ENCODE results near the gene TRDMT1.
A peak's percentile ranks its signal among the peaks of the same experiment; 100 is the strongest.

The TRDMT1 gene

DNA sequence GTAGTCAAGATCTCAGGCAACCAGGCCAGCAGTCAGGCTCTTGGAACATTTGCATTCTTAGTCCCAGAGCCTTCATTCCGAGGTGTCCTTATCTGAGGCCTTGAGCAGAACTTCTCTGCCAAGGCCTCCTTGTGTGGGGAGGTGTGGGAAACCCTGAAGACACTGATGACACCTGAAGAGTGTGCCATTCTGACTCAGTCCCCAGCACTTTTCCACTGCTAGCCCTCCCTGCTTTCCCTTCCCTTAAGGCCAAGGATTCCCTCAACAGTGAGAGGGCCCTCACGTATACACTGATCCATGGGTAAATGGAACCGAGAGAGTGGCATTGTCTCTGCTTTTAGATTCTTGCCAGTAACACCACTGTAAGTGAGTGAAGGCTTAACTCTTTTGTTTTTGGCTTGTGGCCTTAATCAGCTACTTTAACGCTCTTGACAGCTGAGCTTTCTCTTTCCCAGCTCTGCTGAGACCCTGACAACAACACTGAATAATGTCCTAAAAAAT lies 30.3 kb downstream of the TRDMT1 start:
- no peak for DNase-seq

DNA sequence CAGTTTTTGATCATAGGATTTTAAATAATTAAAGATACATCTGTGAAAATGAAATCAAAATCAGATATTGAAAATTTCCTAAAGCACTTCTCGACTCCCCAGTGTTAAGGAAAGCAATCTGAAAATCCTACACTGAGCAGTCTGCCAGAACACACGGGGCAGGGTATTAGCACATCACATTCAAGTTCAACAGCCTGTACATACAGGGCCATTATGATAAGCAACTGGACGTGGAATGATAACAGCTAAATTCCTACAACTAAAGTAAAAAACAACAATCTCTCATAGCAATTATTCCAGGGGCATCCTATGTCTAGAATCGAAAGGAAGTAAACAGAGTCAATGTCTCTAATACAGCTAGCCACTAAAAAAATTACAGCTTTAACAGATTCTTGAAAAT lies 31.7 kb downstream of the TRDMT1 start:
- no peak for DNase-seq

DNA sequence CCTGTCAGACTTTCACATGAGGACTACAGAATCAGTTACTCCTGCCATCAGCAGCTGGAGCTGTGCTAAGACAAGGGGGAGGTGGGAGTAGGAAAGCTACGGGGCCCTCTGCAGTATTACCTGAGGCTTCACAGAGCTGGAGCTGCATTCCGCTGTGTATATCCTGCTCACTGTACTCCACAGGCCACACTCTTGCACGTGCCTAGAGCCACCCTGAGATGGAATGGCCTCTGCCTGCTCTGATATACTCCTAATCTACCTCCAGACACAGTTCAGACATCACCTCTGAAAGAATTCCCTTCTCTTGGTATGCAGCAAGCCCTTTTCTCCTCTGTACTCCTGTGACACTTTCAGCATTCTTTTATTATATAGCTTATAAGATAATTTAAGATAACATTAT lies 34.8 kb downstream of the TRDMT1 start:
- DNase-seq = no peak

DNA sequence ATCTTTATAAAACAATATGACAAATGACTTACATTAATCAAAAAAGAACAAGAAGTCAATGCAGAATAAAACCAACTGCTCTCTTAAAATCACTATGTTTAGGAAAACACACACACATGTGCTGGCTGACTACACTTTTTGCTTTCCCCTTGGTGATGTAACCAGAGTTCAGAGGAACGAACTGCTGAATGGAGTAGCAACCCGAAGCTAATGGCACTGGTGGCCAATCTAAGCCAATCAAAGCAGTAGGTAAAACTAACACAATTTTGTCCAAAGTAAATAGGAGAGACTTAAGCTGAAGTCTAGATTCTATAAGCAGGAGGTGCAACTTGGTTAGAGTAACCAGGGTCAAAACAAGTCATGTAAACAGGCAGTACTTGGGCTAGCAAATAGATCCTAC lies 38.6 kb downstream of the TRDMT1 start:
- DNase-seq = no peak

DNA sequence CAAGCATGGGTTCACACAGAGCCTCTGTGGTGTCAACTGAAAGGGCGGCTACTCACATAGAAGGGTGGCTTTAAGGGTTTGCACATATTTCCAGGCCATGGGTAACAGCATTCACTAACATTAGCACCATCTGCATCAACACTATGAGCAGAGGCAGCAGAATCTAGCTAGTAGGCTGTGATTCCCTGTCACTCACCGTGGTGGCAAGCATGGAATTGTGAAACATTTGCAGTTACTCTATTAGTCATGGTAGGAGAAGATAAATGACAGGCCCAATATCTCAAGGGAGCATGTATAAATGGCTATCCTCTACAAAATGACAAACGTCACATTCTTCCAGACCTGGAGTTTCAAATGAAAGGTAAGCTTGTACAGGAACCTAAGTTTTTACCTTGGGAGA lies 39.7 kb downstream of the TRDMT1 start:
- no peak for DNase-seq

DNA sequence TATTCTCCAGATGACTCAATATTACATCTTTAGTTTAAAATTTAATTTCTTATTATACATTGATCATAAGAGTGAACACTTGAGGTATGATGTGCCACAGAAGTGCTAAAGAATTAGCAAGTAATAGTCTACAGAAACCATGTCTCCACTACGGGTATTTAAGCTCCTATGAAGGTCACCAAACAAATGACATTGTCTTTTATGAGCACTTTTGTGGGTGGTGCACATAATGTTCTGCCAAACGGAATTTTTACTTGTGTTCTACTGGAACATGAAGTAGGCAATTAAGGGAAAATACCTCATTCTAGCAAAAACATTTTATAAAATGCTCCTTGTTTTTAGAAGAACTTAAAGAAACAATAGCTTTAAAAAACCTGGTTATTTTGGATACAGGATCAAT lies 44.4 kb downstream of the TRDMT1 start:
- no peak for DNase-seq

DNA sequence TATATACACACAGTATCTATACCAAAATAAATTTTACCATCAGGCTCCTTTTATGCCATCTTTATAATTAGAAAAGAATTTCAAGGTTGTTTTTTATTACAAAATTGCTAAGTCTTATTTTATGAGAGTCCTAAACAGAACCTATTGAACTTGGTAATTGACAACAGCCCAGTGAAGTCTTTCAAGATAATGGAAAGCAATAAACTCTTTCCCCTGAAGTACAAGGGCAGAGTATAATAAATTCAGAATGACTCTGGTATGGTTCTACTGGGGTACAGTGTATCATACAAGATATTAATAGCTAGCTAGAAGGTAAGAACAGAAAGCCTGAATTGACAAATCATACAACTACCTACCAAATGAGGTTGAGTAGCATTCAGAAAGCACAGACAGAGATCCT lies 45.6 kb downstream of the TRDMT1 start:
- DNase-seq = no peak

DNA sequence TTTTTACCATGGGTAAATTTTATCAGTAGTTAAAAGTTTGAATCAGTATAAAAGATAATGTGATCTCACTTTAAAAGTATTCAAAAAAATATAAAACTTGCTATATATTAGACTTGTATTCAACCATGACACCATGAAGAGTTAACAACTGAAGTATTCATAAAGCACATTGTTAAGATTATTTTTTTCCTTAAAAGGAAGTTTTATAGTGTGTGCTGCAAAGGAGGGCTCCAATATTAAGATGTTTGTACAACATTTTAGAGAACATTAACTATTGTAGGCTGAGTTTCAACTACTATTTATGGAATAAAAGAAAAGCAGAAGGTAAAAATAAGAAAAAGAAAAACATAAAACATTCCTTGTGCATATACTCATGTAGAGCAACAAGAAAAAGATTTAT lies 47.4 kb downstream of the TRDMT1 start:
- no peak for DNase-seq

DNA sequence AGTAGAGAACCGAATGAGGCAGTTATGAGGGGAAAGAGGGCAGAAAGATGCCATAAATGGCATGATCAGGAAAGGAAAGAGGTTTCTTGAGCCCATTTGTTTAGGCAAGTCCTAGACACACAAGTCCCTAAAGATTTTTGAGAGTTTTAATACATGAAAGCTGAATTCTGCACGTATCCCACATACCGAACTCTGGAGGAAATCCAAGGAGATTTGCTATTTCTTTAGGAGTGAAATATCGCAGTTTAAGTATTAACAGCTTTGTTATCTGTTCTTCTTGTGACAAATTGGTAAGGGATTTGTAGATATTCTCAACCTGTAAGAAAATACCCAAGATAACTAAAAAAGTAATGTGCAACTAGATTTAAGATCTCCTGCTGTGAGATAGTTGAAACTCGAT lies 48.2 kb downstream of the TRDMT1 start:
- DNase-seq = no peak

DNA sequence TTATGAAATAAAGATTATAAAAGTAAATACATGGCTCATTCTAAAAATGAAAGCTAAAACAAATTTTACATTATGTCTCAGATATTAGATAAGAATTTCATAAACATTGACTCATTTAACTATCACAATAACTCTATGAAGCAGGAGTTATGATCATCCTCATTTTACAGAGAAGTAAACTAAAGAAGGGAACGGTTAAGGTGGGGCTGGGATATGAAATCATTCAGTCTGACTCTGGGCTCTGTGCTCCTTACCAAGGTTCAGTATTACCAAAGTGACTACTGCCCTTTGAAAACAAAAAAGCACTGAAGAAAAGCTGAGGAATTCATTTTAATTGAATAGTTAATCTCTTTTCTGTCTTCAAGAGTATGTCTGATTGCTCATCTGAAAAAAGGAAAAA lies 49.8 kb downstream of the TRDMT1 start:
- no peak for DNase-seq

DNA sequence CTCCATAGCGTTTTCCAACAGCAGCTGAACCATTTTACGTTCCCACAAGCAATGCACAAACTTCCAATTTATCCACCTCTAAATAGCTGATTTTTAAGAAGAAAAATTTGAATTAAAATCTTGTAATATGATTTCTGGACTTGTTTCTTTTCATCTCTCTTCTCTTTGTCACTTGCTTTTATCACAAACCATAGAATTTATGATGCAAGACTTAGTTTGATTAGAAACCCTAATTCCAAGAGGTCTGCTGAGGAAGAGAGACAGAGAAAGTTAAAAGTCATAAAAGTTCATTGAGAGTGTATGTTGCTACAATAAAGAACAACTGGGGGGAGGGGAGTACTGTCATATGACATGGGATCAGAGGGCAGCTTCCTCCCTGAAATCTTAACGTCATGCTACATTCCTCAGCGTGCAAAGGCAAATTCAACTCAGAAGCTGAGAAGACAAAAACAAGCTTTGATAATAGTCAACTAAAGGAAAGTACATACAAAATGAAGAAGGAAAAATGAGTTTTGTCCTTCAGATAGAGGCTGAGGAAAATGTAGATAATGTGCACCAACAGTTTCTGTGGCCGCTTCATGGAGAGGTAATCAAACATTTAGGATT lies 53.5 kb downstream of the TRDMT1 start:
- DNase-seq = no peak

DNA sequence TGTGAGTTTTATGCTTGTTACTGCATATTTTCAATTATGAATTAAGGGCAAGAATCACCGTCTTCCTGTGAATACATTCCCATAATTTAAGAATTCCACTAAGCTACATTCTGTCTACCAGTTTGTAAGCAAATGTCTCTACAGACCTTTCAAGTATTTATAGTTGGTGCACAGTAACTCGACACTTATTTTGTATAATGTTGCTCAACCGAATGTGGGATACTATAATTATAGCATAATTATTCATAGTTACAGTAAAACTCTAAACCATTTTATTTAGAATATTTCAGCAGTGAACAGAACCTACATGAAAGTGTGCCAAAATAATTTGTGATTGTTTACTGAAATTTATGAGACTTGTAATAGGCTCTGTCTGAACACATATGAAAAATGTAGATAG lies 54.6 kb downstream of the TRDMT1 start:
- DNase-seq = no peak

DNA sequence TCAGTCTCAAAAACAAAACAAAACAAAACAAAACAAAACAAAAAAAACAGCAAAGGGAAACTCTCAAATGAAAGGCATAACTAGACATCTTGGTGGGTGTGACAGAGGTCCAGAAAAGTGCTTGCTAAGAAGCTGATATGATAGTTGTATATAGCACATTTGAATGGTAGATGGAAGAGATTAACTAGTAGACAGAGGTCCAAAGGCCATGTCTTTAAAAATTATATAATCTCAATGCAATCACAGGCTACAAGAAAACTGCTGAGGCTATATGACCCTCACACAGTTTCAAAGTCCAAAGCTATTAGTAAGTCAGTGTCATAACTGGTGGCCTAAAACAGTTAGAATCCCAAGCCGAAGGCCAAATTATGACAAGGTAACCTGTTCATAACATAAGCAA lies 56.2 kb downstream of the TRDMT1 start:
- DNase-seq = no peak

DNA sequence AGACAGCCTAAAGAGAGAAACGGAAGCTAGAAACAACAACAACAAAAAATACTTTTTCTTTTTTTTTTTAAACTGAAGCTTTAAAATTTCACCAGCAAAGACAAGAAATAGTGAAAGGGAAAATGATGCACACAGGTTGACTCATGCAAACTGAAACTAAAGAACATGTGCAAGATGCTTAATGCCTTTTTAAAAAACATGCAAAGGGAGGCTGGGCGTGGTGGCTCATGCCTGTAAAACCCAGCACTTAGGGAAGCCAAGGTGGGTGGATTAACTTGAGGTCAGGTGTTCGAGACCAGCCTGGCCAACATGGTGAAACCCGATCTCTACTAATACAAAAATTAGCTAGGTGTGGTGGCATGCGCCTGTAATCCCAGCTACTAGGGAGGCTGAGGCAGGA lies 56.7 kb downstream of the TRDMT1 start:
- DNase-seq = peak; percentile 49

DNA sequence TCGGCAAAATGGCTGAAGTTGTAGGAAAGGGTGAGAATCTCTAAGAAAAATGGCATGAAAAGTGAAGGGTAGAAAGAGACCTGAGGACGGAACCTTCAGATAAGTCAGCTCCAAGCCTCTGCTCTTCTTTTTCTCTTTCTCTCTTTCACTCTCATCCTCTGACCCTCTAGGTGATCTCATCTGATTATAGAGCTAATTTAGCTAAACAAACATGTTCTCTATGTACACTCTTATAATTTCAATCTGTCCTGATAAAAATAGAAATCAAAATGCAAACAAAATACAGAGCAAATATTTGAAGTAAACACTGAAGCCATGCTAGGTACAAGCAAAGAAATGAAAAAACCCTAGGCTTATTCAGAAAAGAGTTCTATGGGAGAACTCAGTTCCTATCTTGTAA lies 57.4 kb downstream of the TRDMT1 start:
- no peak for DNase-seq

DNA sequence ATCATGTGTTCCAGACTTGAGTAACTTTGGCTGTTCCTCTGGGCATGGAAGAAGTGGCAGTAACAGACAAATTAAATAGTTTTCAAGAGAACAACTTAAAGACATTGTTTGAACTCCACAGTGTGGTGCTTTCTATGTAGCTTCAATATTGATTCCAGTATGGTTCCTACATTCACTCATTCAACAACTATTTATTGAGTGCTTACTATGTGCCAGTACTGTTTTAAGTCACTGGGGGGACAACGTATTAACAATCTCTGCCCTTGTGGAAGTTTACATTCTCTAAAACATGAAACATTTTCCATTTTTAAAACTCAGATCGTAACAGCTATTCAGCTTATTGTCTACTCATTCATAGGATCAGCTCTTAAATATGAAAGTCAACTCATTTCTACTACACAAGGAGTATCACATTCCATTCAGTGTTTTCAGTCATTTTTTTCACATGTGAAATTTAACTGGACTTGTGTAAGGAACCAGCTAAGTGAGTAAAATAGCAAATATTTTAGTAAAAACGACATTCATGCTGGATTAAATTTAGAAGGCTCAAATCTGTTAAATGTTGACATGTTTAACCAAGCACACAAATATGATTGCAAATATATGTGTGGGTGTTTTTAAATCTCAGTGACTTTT lies 58.3 kb downstream of the TRDMT1 start:
- DNase-seq = no peak

DNA sequence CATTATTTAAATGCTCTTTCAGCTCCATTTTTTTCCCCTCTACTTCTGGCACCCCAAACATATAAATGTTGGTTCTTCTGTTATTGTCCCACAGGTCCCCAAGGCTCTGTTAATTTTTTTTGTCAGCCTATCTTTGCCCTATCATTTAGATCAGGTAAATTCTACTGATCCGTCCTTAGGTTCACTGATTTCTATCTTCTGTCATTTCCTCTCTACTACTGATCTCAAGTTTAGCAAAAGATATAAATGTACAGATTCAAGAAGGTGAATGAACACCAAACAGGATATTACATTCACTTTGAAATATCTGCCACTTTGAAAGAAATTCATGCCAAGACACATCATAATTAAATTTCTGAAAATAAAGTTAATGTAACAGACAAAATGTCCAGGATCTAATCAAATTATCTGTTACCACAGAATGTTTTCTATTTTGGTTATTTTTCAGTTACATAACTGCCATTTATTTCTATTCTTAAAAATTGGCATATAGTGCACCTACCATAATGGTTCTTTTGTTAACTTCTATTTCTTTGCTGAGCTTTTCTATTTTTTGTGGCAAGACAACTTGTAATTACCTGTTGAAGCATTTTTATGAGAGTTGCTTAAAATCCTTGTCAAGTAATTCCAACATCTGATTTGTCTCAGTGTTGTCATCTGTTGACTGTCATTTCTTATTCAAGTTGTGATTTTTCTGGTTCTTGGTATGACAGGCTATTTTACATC lies 59.8 kb downstream of the TRDMT1 start:
- no peak for DNase-seq

DNA sequence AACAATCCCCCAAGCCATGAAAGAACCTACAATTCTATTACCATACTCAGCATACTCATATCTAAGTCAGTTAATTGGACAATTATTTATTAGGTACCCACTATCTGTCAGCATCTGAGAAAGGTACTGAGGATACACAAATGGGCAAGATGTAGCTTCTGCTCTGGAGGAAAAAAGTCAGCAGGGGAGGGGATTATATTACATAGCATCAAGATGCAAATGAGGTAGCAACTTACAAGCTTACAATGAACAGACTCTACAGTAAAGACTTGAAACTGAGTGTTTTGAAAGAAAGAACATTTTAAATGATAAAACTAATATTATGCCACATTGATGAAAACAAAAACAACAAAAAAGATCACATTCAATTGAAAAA lies 61.1 kb downstream of the TRDMT1 start:
- no peak for DNase-seq

DNA sequence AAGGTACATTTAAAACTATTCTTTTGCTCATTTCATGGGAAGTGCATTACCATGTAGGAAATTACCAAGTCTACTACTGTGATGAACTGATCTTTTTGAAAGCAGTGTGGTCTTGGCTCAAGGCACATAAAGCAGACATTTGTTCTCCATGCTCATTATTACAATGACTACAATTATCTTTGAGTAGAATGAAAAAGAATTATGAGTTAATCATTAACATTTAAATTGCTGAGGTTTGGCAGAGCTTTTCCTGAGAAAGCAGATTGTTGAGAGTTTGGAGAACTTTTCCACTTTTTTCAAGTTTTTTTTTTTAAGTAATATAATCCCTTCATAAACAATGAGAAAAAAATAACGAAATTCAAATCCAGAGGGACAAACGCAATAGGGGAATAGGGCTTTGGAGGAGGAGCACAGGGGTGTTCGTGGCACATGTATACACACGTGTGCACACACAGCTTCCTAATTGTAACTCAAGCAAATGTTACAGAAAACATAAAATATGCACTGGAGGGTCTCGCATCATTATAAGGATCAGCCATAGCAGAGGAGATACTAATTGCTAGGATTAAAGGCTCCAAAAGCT lies 62.9 kb downstream of the TRDMT1 start:
- no peak for DNase-seq

DNA sequence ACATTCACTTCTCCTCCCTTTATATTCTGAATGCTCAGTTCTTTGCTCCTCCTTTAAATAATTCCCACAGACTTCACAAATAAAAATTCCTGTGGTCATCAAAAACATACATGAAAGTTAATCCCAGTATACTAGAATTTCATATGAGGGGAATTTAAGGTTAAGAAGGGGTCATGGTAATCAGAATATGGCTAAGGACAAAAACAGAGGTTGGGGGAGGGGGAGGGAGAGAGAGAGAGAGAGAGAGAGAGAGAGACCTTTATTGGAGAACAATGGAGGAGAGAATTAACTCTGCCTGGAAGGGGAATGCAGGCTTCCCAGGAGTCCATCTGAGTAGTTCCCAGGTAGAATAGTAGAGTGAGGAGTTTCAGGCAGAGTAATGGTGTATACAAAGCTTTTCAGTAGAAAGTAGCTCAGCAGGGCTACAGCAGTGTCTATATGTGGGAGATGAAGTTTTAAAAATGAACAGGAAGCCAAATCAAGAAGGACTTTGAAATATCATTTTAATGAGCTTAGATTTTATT lies 66.7 kb downstream of the TRDMT1 start:
- DNase-seq = no peak

DNA sequence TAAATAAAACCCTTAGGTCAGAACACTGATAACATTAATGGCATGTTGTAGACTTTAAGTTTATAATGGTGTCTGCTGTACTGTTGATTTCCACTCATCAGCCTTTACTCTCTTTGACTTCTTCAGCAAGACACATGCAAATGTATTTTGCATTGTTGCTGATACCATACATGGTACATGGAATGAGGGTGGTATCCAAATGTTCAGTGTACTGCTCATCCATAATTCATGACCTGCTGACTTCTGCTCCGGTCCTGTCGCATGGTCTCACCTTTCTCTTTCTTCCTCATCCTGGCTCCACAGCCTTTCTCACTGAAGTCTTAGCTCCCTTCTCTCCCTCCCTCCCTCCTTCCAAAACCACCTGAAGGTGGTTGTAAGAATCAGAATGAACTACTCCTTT lies 67.2 kb downstream of the TRDMT1 start:
- DNase-seq = no peak

DNA sequence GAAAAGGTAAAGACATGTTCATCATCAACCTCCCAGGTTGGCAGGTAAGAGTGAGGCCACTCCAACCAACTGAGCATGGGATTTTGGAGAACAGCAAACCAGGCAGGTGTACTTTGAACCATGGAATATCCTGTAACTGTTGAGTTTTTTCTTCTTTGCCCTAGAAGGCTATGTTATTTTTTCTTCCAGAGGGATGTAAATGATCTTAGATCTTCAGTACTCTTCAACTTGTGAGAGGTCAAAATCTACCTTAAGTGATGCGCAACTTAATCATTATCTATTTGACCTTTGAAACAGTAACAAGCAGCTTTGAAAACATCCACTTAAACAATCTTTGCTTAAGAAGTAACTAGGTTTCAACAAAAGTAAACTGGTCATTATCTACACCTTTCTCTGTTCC lies 71.7 kb downstream of the TRDMT1 start, which contains the start of gene CUBN:
Gene CUBN (minus strand): TSS at position 71 of the 400 bp plus-strand sequence. CDS start 46 bp downstream, at position 25.
- no peak for DNase-seq

DNA sequence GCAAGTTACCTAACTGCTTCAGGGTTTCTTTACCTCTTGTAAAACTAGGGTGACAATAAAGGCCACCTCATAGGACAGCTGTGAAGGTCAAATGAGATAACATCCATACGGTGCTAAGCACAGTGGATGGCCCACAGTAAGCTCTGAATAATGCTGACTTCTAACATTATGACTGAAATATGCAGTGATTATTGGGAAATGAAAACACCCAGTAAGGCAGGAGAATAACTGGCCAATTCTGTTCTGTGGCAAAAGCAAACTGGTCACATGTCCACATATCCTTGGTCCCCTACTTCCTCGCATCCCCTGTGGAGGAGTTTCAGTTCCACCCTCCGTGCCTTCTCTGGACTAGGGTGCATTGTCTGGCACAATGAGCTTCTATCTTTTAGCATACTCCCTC lies 73.2 kb downstream of the TRDMT1 start:
- no peak for DNase-seq

DNA sequence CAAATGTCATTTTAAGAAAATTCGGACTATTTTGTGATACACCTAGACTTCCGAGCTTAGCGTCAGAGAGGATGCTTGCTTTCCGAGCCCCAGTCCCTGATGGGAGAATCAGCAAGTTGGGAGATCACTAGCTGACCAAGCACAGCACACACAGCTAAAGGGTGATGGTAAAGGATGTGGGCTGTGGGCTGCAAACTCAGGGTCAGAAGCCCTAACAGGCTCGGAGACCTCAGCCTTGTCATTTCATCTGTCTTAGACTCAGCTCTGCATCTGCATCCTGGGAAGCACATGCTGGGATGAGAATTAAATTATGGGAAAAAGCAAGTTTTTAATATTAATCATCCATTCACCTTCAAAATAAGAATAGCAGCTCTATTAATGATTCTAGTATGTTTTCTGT lies 75.1 kb downstream of the TRDMT1 start:
- no peak for DNase-seq
